K562 (cell line): ENCODE data around the gene MAP1LC3B. TPM values are rescaled to one million over a fixed set of nuclear protein-coding genes. Genes with fewer than 3 reads are reported as not detected.

ENCODE experiments used
- ATF3 ChIP-seq, 2 experiments: fragments of 450-650 bp in 1 of 2; sonication (generic) in 1 of 2; formaldehyde crosslinking in 1 of 2; IDR thresholded peaks in 1 of 2; conservative IDR thresholded peaks in 1 of 2; 2 replicates each; pipeline versions ENCODE4 v1.6.1 to v1.8.1; 2016 to 2023; ENCODE audit warnings: mild to moderate bottlenecking in 2 of 2, moderate library complexity in 2 of 2, inconsistent platforms in 1 of 2, missing genetic modification reagents in 1 of 2
- HMG20A ChIP-seq: fragments of 450-650 bp; formaldehyde crosslinking; conservative IDR thresholded peaks from 2 replicates; pipeline ENCODE4 v1.4.0; 2020; ENCODE audit warnings: mild to moderate bottlenecking, mixed read lengths
- KLF6 ChIP-seq: fragments of 250-450 bp; sonication (Bioruptor Pico); IDR thresholded peaks from 2 replicates; pipeline ENCODE4 v1.4.0; 2020; ENCODE audit warnings: mild to moderate bottlenecking, moderate library complexity, borderline replicate concordance
- PREB ChIP-seq: sonication (generic); formaldehyde crosslinking; IDR thresholded peaks from 2 replicates; pipeline ENCODE4 v1.8.1; 2023; ENCODE audit warnings: mild to moderate bottlenecking, missing genetic modification reagents
- REST ChIP-seq, 2 experiments: fragments of 450-650 bp; formaldehyde crosslinking in 1 of 2; IDR thresholded peaks; 2 replicates each; pipeline versions ENCODE4 v1.4.0 to v1.6.1; 2014 to 2020; ENCODE audit warnings: mild to moderate bottlenecking in 2 of 2, borderline replicate concordance in 1 of 2, low read depth in 1 of 2
- SIRT6 ChIP-seq: IDR thresholded peaks from one replicate; pipeline ENCODE4 v1.6.1; 2012; ENCODE audit warnings: low read depth, mild to moderate bottlenecking, control low read depth, inconsistent platforms, low read length, moderate library complexity
- TRIM28 ChIP-seq: fragments of 450-650 bp; IDR thresholded peaks from 2 replicates; pipeline ENCODE4 v1.6.1; 2017
- ZNF3 ChIP-seq: fragments of 250-450 bp; sonication (Bioruptor Pico); IDR thresholded peaks from 2 replicates; pipeline ENCODE4 v1.5.0; 2021; ENCODE audit warnings: mild to moderate bottlenecking, moderate library complexity
- ZNF395 ChIP-seq: fragments of 200-800 bp; sonication (Bioruptor generic); IDR thresholded peaks from 2 replicates; pipeline ENCODE4 v1.6.1; 2017; ENCODE audit warnings: missing genetic modification characterization, missing compliant biosample characterization
- polyA plus RNA-seq, 8 experiments: library from polyadenylated mRNA; depleted of rRNA in 4 of 8; stranded (reverse) in 5 of 8; unstranded in 3 of 8; fragments of >200 nt; fragmentation: Nextera tagmentation in 2 of 8; fragmentation: Illumina TruSeq in 1 of 8; extraction: Ambion mirVana in 2 of 8; extraction: Trizol in 1 of 8; gene quantifications; 2 replicates each; pipeline versions ENCODE4 v1.2.1 to v1.2.3, GENCODE V29; 2011 to 2014; ENCODE audit warnings: inconsistent platforms in 1 of 8, missing spikeins in 1 of 8
- total RNA-seq, 7 experiments: library from RNA; depleted of rRNA in 6 of 7; stranded (reverse); fragments of >200 nt in 6 of 7; fragmentation: Illumina TruSeq in 2 of 7; extraction: Trizol in 2 of 7; gene quantifications; 2 replicates each; pipeline versions ENCODE4 v1.2.1 to v1.2.3, GENCODE V29; 2011 to 2021; ENCODE audit warnings: low replicate concordance in 1 of 7

MAP1LC3B gene
- total and polyA plus RNA-seq, 9 of the 15 experiments (the other 6 are each of a cell fraction or from before 2014, with no cell fraction given): 16.0 to 81.5 (median 36.7) TPM

GRCh38 chr16:87392821-87393679 lies 914 bp downstream of the MAP1LC3B start (continued):
- TF ChIP-seq REST (IDR thresholded peaks at IDR 0.05; ENCODE audit: borderline replicate concordance) (no peak; the same call in none of the 2 replicates), REST (CRISPR knock-in tag; IDR thresholded peaks at IDR 0.05; ENCODE audit: low read depth) (no peak), PREB (no peak), KLF6 (CRISPR knock-in tag) (no peak), ATF3 (IDR thresholded peaks at IDR 0.05) (no peak), ATF3 (CRISPR knock-in tag; conservative IDR thresholded peaks at IDR 0.05) (no peak), SIRT6 (no peak), ZNF395 (CRISPR knock-in tag) (0 out of 2 replicates have a peak, but pooled peaks have one; percentile 54), ZNF3 (no peak), HMG20A (no peak), TRIM28 (no peak)
